GM12873 (cell line): ENCODE data around the gene FTO.

Experiments used
- TF ChIP-seq, protein P1 (sequence below): IDR thresholded peaks from 2 replicates; pipeline ENCODE4 v1.5.1; 2012; ENCODE audit warnings: low read depth, mild to moderate bottlenecking, moderate library complexity, low read length, control low read depth; ENCODE audit not compliant: insufficient read depth; ENCODE audit errors: missing control alignments

Gene FTO

DNA sequence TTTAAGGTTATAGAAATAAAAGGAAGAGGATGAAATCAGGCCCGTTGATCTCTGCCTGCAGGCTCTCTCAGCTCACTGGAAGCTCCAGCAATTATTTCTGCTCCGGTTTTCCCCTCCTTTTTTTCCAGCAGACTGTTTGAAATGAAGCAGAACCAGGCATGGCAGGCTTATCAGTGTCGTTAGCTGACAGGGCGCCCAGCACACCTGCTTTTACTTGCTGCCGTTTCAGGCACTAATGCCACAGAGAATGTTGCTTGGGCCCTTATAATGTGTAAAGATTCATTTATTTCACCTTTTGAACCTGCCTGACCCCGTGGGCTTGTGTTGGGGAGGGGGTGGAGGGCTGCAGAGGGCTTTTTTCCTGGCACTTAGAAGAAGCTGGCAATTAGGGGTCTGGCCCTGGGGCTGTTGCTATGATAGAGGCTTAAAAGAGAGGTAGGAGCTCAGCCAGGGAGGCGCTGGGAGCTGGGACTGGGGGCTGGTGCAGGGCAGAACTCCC lies 474.6 kb downstream of the FTO start:
- TF ChIP-seq, protein P1, sequence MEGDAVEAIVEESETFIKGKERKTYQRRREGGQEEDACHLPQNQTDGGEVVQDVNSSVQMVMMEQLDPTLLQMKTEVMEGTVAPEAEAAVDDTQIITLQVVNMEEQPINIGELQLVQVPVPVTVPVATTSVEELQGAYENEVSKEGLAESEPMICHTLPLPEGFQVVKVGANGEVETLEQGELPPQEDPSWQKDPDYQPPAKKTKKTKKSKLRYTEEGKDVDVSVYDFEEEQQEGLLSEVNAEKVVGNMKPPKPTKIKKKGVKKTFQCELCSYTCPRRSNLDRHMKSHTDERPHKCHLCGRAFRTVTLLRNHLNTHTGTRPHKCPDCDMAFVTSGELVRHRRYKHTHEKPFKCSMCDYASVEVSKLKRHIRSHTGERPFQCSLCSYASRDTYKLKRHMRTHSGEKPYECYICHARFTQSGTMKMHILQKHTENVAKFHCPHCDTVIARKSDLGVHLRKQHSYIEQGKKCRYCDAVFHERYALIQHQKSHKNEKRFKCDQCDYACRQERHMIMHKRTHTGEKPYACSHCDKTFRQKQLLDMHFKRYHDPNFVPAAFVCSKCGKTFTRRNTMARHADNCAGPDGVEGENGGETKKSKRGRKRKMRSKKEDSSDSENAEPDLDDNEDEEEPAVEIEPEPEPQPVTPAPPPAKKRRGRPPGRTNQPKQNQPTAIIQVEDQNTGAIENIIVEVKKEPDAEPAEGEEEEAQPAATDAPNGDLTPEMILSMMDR = no peak

DNA sequence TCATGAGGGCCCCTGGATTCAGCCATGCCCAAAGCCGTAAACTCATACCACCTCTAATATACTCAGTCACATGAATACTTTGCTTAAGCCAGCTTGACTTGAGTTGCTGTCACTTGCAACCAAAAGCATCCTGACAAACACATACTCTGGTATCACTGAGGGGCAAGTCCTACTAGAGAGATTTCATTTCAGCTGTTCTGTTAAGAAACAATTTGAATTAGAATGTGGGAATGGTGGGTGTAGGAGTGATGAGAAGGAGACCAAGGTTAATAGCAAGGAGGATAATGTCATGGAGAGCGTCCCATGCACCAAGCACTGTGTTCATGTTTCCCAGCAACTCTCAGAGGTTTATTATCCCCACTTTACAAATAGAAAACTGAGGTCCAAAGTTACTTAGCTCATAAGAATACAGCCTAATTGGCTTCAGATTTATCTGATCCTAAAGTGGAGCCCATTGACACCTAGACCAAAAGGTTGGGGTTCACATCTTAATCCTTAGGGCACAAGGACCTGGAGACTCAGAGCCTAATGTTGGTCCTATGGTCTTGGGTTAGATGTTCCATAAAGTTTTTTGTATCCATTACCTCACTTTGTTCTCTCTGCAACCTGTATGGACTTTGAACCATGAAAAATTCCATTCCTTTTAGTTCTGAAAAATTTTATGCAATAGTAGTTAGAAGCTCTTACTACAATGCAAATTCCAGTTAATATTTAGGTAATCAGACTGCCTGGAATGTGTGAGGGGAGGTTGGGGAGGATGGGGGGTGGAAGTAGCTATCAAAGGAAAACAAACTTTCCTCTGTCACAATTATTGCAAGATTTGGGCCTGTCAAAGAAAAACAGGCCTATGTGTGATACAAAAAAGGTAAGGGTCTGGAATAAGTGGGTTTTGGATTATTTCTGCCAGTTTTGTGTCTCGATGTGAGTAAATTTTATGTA lies 476.7 kb downstream of the FTO start:
- TF ChIP-seq, protein P1 = no peak

DNA sequence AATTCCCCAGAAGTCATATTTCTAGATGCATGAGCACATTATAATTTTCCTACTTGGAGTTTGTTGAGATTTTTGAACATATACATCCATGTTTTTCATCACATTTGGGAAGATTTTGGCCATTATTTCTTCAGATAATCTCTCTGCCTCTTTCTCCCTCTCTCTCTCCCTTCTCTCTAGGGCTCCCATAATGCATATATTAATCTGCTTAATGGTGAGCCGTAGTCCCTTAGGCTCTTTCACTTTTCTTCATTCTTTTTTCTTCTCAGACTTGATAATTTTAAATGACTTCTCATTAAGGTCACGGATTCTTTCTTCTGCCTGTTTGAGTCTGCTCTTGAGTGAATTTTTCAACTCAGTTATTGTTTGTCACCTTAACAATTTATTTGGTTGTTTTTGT lies 481.1 kb downstream of the FTO start:
- TF ChIP-seq, protein P1 = no peak

DNA sequence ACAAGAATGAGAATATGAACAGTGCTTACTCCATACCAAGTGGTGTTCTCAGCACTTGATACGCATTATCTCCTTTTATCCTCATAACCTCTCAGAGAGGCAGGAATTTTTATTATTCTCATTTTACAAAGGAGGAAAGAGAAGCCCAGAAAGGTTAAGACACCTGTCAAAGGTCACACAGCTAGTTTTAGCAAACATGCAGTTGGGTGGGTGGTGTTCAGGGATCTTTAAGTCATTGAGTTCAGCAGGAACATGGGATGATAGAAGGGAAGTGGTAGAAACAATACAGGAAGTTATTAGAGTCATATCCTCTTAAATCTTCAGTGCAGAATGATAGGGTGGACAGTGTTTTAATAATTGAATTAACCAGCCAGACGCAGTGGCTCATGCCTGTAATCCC lies 487.2 kb downstream of the FTO start:
- TF ChIP-seq, protein P1 = no peak

DNA sequence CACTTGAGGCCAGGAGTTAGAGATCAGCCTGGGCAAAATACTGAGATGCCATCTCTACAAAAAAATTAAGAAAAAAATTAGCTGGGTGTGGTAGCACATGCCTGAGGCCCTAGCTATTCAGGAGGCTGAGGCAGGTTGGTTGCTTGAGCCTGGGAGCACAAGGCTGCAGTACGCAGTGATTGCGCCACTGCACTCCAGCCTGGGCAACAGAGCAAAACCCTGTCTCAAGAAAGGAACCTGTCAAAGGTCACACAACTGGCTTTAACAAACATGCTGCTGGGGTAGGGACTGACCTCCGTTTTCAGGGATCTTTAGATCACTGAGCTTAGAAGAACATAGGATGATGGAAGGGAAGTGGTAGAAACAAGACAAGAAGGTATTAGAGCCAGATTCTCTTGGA lies 487.6 kb downstream of the FTO start:
- TF ChIP-seq, protein P1 = no peak

DNA sequence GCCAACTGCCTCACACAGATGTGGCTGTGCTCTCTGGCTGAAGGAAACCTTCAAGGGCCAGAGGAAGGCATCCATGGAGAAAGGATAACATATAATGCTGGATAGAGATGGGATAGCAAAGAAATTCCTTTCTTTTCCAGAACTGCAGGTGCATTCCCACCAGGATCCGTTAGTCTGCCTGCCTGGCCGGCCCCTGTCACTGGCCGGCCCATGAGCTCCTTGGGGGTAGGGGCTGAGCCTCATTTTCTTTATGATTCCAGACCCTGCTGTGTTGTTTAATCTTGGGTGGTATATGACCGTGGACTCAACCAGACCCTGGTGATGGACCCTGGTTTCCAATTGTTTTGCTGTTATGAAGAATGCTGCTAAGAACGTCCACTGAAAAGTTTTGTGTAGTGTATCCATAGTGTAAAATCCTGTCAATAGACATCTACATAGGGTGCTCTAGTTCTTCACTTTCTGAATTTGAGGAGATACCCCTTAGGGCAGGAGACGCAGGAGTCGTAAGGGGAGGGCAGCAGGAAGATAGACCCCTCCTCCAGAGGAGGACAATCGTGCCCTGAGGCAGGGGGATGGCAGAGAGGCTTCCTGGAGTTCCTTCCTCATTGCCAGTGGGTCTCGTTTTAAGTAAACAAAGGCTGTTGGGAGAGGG lies 489.2 kb downstream of the FTO start:
- TF ChIP-seq, protein P1 = no peak

DNA sequence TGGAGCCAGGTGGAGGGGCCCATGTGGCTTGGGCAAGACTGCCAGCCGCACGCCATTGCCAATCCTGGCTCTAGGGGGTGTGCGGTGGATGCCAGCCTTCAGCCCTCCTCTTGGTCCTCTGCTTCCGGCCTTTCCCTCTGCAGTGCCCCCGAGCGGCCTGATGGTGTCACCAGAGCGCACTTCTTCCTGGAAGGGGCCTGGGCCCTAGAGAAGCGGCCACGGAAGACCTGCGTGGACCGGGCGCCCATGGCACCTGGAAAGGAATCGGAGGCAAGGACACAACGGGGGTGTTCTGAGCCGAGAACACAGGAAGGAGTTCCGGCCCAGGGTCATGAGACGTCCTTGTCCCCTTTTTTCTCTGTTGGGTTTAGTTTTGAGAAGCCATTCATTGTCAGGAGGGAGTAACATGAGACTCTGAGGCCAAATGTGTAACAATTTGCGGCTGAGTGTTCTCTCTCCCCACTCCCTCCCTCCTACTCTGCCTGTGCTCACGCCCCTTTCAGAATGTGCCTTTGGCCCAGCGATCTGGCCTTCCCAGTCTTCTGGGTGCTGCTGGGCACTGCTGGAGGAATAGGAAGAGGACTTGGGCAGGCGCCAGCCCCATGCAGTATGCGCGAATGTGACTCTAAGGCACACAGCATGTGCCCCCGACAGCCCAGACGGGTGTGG lies 489.8 kb downstream of the FTO start:
- TF ChIP-seq, protein P1 = peak; percentile 74
